HG03064 (cell line): ENCODE results near the gene NTRK2.

Source experiments
- ATAC-seq: cut with Tn5 transposase; IDR thresholded peaks from one replicate; pipeline ENCODE4 v1.9.1; 2021; ENCODE audit warnings: low read depth; ENCODE audit not compliant: unreplicated experiment

NTRK2 gene

DNA sequence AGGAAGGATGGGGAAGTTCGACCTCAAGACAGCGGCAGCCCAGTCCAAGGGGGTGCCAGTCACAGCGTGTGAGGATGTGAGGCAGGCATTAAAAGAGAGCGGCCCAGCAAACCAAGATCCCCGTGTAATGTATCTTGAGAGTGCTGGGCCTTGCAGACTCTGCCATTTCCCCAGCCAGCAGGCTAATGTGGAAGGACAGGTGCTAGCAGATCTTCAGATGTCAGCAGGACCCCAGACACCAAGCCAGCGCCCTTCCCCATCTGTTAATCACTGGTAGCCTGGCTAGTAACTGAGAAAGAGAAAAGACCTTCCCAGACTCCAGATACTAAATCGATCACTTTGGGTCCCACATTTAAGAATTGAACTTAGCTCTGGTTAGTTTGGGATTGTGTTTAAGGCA, 62.2 kb downstream of the NTRK2 start:
- ATAC-seq: no peak

DNA sequence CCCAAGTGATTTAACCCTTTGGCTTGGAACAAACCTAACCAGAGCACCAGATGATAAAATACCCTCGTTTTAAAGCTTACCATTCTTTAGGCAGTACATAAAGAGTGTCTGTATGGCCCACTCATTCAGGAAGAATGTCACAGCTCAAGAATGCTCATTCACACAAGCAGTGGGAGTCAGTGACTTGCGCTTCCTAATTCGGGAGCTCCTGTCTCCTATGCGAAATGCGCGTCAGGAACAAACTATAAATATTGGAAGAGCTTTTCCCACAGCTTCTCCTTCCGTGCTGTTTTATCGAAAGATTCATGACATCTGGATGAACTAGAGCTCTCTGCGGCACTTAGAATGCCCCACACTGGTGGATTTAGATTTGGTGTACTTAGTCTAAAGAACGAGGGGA, 66.6 kb downstream of the NTRK2 start:
- ATAC-seq: no peak

DNA sequence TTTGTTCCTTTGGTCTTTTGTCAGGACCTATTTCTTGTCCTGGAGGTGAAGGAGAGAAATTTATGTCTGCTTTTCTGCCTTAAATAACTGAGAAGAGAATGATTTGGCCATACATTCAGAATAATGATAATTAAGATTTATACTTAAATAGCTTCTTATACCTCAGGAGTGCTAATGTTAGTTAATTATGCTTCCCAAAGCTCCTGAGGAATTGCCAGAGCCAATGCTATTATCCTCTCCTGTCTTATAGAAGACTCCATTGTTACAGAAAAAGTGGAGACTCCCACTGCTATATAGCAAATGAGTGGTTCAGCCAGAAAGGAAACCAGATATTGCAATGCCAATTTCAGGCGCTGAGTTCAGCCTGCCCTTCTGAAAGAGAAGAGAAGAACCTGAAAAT, 67.0 kb downstream of the NTRK2 start:
- no peak for ATAC-seq

DNA sequence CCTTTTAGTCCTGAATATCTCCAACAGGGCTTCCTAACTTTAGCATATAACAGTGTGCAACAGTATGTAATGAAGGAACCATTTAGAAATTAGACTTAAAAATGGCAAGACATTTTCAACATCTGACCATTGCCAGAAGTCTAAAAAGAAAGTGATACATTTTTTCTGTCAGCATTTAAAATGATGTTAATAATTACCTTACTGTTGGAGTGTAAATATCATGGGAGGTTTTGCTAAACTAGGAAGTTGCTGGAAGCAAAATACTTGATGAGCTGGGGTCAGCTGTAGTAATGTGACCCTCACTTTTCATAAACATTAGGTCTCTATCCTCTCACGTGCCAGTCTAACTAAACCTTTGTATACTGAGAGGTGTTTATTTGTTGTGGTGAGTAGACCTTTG, 68.8 kb downstream of the NTRK2 start:
- no peak for ATAC-seq

DNA sequence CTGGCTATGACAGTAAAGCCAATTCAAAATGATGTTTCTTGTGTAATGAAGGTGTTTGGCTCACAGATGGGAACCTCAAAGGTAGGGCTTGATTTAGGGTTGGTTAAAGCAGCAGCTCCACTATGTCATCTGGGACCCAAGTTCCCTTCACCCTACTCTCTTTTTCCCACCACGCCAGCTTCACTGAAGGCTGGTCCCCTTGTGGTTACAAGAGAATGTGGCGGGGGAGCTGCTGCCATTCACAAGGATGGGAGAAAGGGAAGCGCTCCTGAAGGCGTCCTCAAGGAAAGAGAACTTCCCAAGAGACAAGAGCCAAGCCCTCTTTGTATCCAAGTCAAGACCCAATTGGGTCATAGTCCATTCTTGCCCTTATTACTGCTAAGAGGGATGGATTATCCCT, 72.7 kb downstream of the NTRK2 start:
- no peak for ATAC-seq

DNA sequence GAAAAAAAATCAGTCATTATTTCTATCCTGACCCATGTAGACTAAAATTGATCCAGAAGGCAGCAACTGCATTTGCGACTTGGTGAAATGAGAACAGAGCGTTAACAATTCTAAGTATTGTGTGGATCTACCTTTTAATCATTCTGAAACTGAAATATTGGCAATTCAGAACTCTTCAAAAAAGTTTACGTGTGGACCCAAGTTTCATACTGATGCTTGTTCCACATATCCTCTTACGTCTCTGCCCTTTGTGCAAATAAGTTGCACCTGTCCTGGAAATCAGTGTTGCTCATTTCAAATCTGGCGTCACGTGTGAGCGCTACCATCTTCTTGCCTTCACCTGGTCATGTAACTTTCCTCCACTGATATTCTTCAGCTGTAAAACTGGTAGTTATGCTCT, 74.7 kb downstream of the NTRK2 start:
- ATAC-seq: no peak

DNA sequence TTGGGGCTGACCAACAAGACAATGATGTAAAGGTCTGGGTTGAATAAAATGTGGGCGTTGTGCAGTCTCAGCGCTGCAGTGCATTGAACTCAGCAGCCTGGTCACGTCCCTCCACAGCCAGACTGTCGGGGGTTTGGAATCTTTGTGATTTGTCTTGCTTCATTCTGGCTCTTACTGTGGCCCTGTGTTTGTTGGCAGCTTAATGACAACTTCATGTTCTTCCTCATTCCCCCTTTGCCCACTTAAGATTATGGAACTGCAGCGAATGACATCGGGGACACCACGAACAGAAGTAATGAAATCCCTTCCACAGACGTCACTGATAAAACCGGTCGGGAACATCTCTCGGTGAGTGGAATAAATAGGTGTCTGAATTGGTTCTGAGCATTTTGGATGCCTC, 75.2 kb downstream of the NTRK2 start:
- no peak for ATAC-seq

DNA sequence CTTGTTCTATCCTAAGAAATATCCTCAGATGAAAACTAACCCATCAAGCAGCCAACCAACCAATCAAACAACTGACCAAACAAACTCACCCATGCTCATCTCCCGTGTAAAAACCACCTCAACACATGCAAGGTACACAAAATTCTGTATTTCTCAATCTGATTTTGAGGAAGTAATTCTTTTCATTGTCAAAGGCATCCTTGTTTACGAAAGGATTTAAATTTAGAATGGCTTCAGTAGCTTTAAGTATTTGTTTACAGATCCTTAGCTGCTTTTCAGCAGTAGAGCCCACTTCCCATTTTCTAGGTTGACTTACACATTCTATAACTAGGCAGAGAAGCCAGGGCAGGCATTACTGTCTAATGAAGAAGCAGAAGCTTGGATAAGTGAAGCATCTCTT, 78.6 kb downstream of the NTRK2 start:
- no peak for ATAC-seq

DNA sequence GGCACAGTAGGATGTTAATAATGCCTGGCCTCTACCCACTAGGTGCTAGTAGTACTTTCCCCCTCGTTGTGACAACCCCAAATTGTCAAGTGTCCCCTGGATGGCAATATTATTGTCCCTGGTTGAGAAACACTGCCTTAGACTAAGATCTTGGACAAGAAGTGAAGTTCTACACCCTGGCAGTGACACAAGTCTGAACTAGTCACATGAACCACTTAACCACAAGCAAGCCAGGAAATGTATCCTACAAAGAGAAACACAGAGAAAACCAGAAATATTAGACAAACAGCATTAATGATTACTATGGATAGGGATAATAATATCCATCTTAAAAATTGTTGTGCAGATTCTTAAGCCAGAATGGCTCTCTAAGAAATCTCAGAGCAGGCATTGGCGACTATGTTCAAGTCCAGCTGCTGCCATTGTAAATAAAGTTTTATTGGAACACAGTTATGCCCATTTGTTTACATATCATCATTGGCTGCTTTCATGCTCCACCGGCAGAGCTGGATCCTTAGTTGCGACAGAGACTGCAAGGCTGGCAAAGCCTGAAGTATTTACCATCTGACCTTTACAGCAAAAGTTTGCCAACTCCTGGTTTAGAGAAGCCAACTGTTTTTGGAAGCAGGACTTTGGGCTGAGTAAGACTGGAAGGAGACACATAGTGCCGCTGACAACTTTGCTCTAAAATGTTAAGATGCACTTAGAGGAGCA, 80.8 kb downstream of the NTRK2 start:
- no peak for ATAC-seq

- ATAC-seq: no peak
Measured at GRCh38 chr9:84751921-84752320, 82.4 kb downstream of the NTRK2 start.

DNA sequence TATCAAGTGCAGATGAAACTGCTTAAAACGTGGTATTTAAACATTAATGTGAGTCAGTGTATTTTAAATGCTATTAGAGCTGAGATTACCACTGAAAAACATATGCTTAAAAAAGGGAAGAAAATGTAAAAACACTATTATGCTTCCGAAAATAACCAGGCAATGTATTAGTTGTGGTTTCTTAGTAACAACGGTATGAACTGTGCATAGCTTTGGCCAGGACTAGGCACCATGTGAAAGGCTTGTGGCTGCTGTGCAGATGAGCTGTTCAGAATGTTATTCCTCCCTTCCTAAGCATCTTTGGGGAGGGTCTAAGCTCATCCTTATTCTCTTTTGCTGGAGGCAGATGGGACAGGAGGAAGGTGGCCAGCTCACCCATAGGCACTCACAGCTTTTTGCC, 84.9 kb downstream of the NTRK2 start:
- ATAC-seq: no peak

DNA sequence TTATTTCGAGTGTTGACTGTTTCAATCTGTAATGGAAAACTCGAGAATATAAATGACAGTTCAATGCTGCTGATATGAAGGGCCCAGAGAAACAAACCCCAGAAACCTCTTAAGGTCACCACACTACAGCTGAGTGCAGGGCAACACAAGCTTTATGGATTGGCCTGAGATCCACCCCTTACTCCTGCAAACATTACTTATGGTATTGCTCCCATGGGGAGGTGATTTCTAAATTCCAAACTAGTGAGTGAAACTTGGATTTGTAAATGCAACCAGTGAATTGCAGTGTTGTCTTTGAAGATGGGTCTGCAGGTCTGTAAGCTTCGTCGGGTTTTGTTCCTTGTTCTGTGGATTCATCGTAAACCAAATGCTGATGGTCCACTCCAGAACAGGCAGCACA, 85.4 kb downstream of the NTRK2 start:
- no peak for ATAC-seq

GRCh38 chr9:84755380-84755779, 85.9 kb downstream of the NTRK2 start:
- no peak for ATAC-seq

DNA sequence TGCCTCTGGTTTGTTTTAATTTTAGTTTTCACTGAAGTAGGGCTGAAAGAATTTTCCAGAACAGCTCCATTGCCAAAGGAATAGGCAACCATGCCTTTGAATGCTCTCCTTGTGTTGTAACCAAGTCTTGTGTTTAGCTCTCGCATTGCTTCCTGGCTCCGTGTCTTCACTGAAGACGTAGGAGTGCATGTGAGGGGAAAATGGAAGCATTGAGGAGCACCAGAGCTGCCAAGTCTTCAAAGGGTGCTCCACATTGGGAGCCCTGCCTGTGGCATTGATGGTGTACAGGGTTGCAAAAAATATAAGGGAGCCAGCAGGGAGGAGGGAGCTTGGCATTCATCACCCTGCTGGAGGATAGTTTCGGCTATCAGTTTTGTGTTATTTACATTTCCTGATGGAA, 86.6 kb downstream of the NTRK2 start:
- no peak for ATAC-seq

GRCh38 chr9:84756731-84757130, 87.2 kb downstream of the NTRK2 start:
- ATAC-seq: no peak

- no peak for ATAC-seq
Measured at GRCh38 chr9:84758817-84759216, 89.3 kb downstream of the NTRK2 start.

GRCh38 chr9:84759300-84759750, 89.8 kb downstream of the NTRK2 start:
- no peak for ATAC-seq

DNA sequence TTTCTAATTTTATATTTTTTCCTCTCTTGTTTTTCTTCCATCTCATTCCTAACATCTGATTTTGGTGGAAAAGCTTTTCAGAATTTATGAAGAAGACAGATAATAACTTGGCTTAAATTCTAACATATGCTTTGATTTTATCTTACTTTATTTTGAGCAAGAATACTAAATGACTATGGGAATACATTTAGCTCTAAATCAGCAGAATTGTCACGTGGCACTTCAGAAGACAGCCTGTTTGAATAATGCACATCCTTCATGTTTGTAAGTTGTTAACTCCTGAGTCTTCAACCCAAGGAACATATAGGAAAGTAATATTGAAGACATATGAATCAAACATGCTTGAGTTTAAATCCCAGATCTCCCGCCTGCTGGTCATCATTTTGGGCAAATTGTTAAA, 90.3 kb downstream of the NTRK2 start:
- no peak for ATAC-seq

DNA sequence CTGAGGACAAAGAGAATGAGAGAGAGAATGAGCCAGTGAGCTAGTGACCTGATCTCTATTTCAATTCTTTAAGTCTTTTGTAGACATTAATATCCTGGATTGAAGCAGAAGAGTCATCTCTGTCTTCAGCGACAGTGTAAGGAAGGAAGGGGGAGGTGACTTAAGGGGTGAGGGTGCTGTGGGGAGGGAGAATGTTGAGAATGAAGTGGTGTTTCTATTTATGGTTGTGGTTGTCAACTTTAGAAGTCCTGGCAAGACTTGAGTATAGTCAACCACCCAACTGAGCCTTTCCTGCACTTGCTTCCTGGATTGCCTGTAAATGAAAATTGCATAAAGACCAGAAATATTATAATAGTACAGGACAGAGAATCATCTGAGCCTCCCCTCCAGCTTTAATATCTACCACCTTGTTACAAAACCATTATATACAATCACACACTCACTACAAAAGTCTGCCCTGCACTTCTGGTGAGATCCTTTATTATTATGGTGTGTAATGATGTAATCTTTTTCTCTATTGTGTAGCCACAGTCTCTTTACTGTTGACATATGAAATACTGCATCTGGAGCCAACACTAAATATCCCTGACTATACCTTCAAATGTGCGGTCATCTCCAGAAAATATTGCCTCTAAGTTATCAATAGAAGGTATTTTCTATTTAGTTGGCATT, 91.7 kb downstream of the NTRK2 start:
- ATAC-seq: peak; percentile 43

DNA sequence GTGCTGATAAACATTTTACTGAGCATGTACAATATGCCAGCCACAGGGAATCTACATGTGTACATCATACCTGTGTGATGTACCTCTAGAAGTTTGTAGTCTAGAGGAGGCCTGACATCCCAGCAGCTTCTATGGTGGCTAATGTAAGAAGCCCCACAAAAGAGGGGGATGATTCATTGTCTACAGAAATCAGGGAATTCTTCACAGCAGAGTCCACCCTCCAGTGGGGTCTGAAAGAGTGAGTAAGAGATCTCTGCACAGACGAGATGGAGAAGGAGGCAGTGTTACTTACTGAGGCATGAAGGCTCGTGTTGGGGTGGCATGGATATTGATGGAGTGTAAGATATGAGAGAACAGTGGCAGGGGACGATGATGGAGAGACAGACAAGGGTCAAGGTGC, 103.0 kb downstream of the NTRK2 start:
- no peak for ATAC-seq

DNA sequence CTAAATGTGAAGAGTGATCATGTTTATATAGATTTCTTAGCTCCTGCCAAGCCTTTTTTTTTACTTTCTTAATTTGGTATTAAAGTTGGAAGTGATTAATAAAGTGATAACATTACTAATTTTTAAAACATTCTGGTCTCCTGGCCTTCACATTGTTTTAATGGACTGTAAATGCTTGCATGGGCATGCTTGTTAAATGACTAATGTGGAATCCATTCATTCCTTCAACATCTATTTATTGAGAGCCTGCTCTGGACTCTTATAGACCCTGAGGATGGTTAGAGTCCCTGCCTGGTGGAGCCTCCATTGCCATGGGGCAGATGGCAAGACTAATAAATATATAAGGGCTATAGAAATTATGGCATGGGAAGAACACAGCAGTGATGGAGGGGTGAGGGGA, 103.5 kb downstream of the NTRK2 start:
- no peak for ATAC-seq

DNA sequence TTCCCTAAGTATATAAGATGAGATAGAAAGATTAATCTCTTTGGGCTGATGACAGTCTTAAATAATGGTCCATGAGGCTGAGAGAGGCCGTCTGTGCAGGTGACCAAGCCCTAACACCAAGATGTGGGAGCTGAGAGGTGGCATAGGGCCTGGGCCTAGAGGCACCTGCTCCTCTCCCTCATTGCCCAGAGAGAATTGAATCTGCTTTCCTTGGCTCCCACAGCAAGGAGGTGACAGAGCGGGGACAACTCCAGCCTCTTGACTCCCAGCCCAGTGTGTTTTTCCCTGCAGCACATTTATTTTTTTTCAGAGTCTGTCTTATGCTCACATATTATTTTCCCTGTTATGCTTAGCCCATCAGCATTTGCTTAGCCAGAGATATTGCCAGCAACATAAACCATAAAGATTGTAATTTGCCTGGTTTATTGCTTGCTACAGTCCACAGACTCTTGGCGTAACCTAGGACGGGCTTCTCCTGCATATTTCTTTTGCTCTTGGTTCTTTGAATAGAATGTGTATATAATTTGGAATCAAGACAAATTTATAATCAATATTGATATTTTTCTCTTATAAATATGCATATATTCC, 105.6 kb downstream of the NTRK2 start:
- no peak for ATAC-seq
